ENCODE results near the gene GALNTL6. TPM values are rescaled to one million over a fixed set of nuclear protein-coding genes. Genes with fewer than 3 reads are reported as not detected.
"Not testable (repeated sequence)": the region's sequence is repeated elsewhere in the genome, so short reads cannot be mapped to it uniquely, and the experiment has no call there.

The GALNTL6 gene
- total and polyA plus RNA-seq, 3 donors from 2014 or later, result 2.9 to 6.2 (median 4.9) TPM

DNA sequence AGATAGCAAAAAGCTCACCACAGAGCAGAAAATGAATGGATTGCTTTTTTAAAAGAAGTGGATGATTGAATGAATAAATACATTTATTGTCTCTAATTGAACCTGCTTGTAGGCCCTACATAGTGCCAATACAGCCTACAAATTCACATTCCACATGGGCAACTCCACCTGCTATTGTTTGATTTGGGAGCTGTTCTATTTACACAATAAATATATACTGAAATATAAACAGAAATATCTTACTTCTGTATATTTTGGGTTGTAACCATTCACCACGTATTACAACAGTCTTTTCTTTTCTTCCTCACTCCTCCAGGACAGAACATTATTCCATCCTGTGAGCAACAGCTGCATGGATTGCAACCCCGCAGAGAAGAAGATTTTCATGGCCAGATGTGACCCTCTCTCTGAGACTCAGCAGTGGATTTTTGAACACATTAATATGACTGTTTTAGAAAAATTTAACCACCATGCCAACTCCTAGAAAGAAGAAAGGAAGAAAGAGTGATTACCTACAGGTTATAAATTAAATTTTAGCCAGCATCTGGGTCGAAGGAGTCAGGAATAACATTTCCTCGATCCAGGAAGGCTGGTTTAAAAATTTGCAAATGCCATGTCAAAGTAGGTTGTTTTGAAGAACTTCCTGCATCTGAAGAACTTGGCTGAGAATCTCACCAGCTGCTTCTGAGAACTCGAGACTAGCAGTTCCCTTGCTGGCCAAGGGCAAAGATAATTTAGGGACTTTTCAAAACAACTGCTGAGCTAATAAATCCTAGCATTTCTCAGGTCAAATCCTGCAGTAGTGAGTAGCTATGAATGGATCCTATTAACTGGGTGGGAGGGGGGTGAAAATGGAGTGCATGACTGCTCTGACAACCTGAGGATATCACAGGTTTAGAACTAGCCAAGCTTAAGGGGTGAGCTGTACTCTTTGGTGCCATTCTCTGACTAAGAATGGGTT lies 1226.7 kb downstream of the GALNTL6 start:
- intact Hi-C loops (cut with DNase I; ENCODE audit: low total_unique reads), result no loop called here
- peak; percentile 54 for DNase-seq
- WGBS, 2 donors, result 26 to 30% methylated on average over 5 of the region's 5 CpGs
- Histone ChIP-seq H3K4me1 (peaks cover 21% of the 10 kb centered on the region), H3K27ac (peak overlapping the region in 1 of 2 donors; percentile 15), H3K4me3 (no peak overlapping the region), H3K27me3 (no peaks in the 10 kb centered on the region), H3K9me3 (no peaks in the 10 kb centered on the region), H3K36me3 (ENCODE audit: low read depth, missing control alignments) (no peaks in the 10 kb centered on the region)
- TF ChIP-seq, protein P1, sequence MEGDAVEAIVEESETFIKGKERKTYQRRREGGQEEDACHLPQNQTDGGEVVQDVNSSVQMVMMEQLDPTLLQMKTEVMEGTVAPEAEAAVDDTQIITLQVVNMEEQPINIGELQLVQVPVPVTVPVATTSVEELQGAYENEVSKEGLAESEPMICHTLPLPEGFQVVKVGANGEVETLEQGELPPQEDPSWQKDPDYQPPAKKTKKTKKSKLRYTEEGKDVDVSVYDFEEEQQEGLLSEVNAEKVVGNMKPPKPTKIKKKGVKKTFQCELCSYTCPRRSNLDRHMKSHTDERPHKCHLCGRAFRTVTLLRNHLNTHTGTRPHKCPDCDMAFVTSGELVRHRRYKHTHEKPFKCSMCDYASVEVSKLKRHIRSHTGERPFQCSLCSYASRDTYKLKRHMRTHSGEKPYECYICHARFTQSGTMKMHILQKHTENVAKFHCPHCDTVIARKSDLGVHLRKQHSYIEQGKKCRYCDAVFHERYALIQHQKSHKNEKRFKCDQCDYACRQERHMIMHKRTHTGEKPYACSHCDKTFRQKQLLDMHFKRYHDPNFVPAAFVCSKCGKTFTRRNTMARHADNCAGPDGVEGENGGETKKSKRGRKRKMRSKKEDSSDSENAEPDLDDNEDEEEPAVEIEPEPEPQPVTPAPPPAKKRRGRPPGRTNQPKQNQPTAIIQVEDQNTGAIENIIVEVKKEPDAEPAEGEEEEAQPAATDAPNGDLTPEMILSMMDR (IDR thresholded peaks at IDR 0.05), result no peak
- TF ChIP-seq POLR2A (IDR thresholded peaks at IDR 0.05), result no peak

DNA sequence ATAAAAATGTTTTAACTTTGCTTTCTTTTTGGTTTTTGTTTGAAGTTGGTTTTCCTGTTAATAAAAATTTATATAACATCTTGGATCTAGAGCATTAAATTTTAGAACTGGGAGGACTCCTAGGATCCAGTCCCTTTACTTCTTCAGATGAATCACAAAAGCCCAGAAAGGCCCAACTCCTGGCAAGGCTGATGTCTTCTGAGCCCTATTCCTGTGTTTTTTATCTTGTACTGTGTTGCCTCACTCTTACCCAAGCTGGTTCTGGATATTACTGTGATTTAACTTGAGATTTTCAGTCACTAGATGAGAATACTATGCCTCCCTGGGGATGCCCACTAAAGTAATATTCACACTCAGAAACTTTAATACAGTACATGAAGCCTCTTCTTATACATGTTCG lies 1228.3 kb downstream of the GALNTL6 start:
- H3K4me3 ChIP-seq, result no peak overlapping the region
- no peak for DNase-seq
- no peaks in the 10 kb centered on the region for H3K27me3 ChIP-seq
- H3K36me3 ChIP-seq (ENCODE audit: low read depth, missing control alignments), result no peaks in the 10 kb centered on the region
- intact Hi-C loops (cut with DNase I; ENCODE audit: low total_unique reads), result no loop called here
- no peak overlapping the region for H3K27ac ChIP-seq
- WGBS, 2 donors, result 53 to 77% methylated on average over 1 of the region's 1 CpG
- TF ChIP-seq POLR2A (IDR thresholded peaks at IDR 0.05), result no peak
- TF ChIP-seq, protein P1 (IDR thresholded peaks at IDR 0.05), result no peak
- peaks cover 21% of the 10 kb centered on the region for H3K4me1 ChIP-seq
- no peaks in the 10 kb centered on the region for H3K9me3 ChIP-seq

DNA sequence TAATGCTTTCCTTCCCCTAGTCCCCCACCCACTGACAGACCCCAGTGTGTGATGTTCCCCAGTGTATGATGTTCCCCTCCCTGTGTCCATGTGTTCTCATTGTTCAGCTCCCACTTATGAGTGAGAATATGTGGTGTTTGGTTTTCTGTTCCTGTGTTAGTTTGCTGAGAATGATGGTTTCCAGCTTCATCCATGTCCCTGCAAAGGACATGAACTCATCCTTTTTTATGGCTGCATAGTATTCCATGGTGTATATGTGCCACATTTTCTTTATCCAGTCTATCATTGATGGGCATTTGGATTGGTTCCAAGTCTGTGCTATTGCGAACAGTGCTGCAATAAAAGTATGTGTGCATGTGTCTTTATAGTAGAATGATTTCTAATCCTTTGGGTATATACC lies 1228.9 kb downstream of the GALNTL6 start:
- DNase-seq; H3K36me3 ChIP-seq (ENCODE audit: low read depth, missing control alignments); H3K27ac ChIP-seq; intact Hi-C loops (cut with DNase I; ENCODE audit: low total_unique reads); H3K27me3 ChIP-seq; H3K9me3 ChIP-seq; H3K4me3 ChIP-seq: not testable (repeated sequence)
- WGBS, 2 donors, result 89 to 100% methylated on average over 1 of the region's 1 CpG
- peaks cover 21% of the 10 kb centered on the region for H3K4me1 ChIP-seq

DNA sequence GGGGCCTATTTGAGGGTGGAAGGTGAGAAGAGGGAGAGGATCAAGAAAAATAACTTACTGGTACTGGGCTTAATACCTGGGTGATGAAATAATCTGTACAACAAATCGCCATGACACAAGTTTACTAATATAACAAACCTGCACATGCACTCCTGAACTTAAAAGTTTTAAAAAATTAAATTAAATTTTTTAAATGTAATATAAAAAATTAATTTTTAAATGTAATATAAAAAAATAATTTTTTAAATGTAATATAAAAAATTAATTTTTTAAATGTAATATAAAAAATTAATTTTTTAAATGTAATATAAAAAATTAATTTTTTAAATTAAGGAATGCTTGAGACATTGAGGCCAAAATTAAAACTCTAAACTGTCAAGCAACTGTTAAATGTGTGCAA lies 1231.1 kb downstream of the GALNTL6 start:
- TF ChIP-seq, protein P1 (IDR thresholded peaks at IDR 0.05), result no peak
- no peak for TF ChIP-seq POLR2A (IDR thresholded peaks at IDR 0.05)
- Histone ChIP-seq H3K4me3 (no peak overlapping the region), H3K27ac (no peak overlapping the region), H3K36me3 (ENCODE audit: low read depth, missing control alignments) (no peaks in the 10 kb centered on the region), H3K27me3 (no peaks in the 10 kb centered on the region), H3K9me3 (no peaks in the 10 kb centered on the region), H3K4me1 (peaks cover 9% of the 10 kb centered on the region)
- intact Hi-C loops (cut with DNase I; ENCODE audit: low total_unique reads), result no loop called here
- 91 to 100% methylated on average over 1 of the region's 1 CpG for WGBS, 2 donors
- no peak for DNase-seq

DNA sequence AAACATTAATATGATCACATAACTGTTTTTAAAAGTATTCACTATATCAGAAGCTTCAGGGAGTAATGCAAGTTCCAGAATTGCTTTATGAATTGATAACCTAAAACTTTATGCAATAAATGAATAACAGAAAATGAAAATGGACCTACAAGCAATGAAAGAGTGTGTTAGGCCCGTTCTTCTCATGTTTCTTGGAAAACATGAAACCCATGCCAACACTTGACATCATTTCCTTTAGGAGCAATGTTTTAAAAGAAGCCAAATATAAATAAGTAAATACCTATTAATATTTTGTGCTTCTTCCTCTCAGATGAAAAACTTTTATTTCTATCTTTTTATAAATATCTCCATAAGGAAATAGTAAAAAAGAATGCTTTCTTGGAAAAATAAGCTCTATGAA lies 1232.4 kb downstream of the GALNTL6 start:
- TF ChIP-seq, protein P1 (IDR thresholded peaks at IDR 0.05), result no peak
- no peak for TF ChIP-seq POLR2A (IDR thresholded peaks at IDR 0.05)
- 46 to 48% methylated on average over 1 of the region's 1 CpG for WGBS, 2 donors
- Histone ChIP-seq H3K27ac (no peak overlapping the region), H3K27me3 (no peaks in the 10 kb centered on the region), H3K4me1 (no peaks in the 10 kb centered on the region), H3K36me3 (ENCODE audit: low read depth, missing control alignments) (no peaks in the 10 kb centered on the region), H3K9me3 (no peaks in the 10 kb centered on the region), H3K4me3 (no peak overlapping the region)
- intact Hi-C loops (cut with DNase I; ENCODE audit: low total_unique reads), result no loop called here
- no peak for DNase-seq

Measured in testis (tissue), 3 donors.